NCI-H526 treated with DMSO at 0.1 percent for 48 hours (cell line): ENCODE results near the gene LY86.

Experiments used
- DNase-seq: peaks from one replicate; lab custom pipeline; 2025; lab: John Stamatoyannopoulos, UW

The LY86 gene

GRCh38 chr6:6623553-6623952, 35.0 kb downstream of the LY86 start:
- DNase-seq = no peak

GRCh38 chr6:6624269-6624990, 35.9 kb downstream of the LY86 start:
- no peak for DNase-seq

DNA sequence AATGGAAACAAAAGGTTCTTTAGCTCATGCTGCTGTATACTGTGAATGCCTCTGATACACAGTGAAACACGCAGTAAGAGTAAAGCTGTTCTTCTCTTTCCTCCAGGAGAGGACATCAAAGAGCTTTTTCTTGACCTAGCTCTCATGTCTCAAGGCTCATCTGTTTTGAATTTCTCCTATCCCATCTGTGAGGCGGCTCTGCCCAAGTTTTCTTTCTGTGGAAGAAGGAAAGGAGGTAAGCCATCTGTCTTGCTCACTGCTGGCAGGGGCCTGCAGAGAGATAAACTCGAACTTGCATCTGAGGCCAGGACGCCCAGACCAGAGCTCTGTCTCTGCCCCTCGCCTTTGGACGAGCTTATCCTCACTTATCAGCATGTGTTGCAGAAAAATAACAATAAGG, 37.7 kb downstream of the LY86 start:
- DNase-seq = no peak

DNA sequence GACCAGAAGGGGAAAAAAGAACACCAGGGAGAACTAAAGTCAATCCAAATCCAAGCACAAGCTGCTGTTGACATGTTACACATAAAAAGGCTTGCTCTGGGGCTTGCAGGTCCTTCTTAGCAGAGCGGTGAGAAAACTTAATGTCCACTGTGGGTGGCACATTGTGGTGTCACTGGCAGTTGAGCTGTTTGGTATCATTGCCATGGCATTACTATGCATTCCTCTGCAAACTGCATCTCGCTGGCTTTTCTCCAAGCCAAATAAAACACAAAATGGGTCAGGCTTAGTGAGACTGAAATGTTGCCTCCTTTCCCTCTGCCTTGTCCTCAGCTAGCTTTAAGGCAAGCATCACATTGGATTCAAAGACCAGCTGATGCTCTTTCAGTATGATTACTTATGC, 40.9 kb downstream of the LY86 start:
- no peak for DNase-seq

- DNase-seq = no peak
These were observed 42.5 kb downstream of the LY86 start for GRCh38 chr6:6631053-6631452.

DNA sequence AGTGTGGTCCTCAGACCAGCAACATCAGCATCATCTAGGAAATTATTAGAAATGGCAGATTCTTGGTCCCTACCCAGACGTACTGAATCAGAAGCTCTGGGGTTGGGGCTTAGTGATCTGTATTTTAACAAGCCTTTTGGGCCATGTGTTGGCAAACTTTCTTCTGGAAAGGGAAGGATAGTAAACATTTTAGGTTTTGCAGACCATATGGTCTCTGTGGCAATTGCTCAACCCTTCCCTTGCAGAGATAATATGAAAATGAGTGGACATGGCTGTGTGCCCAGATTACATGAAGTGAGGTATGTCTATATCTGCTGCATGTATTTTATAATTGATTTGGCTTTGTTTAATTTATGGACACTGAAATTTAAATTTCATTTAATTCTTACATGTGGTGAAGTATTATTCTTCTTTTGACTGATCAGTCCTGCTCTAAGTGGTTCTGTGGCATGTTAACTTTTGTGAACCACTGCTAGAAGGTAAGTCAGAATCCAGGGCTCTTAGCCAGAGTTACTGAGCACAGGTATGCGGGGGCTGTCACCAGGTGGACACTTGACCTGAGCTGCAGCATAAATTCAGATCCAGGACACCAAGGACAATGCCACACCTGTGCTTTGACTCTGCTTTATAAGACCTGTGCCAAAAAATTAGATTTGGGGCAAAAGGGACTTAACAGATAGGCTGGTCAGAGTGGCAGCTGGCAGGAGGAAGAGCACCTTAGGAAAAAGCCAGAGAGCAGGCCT, 43.2 kb downstream of the LY86 start:
- DNase-seq = no peak

GRCh38 chr6:6633898-6634734, 45.6 kb downstream of the LY86 start:
- no peak for DNase-seq

DNA sequence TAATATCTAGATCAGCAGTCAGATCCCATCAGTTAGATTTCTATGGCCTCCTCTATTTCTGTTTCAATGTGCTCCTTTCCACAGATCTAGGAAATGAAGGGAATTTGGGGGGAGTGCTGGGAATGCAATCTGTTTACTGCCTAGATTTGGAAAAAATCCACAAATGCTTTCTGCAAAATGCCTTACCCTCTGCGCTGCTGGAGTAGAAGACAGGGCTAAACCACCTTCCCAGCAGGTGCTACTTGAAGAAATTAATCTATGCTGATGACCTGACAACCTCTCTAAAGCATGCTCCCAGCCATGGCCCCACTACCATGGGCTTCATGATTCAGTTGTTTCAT, 46.2 kb downstream of the LY86 start:
- DNase-seq = no peak

GRCh38 chr6:6635291-6635690, 46.8 kb downstream of the LY86 start:
- no peak for DNase-seq

DNA sequence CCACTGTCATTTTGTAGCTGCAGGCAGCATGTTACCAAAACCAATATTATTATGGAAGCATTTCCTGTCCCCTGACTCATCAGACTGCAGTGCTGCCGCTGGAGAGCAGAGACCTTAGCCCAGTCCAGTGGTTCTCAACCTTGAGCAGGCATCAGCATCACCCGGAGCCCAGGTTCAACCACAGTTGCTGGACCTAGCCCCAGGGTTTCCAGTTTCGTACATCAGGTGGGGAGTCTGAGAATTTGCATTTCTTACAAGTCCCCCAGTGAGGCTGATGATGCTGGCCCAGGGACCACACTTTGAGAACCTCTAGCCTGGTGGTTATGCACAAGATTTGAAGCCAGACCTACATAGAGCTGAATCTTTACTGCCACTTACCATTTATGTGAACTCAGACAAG, 47.3 kb downstream of the LY86 start:
- DNase-seq = no peak

DNA sequence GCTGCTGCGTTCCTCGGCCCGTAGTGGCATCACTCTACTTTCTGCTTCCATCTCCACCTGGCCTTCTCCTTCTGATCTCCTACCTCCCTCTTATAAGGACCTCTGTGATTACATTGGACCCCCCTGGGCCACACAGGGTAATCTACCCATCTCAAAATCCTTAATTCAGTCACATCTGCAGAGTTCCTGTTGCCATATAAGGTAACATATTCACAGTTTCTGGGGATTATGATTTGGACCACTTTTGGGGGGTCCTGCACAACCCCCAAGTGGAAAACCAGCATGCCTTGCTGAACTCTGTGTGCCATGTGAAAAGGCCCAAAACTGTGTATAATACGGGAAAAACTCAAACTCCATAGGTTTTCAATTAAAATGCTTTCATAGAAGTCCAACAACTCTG, 51.1 kb downstream of the LY86 start:
- no peak for DNase-seq

- no peak for DNase-seq
These were observed 52.4 kb downstream of the LY86 start for GRCh38 chr6:6640926-6641325.

DNA sequence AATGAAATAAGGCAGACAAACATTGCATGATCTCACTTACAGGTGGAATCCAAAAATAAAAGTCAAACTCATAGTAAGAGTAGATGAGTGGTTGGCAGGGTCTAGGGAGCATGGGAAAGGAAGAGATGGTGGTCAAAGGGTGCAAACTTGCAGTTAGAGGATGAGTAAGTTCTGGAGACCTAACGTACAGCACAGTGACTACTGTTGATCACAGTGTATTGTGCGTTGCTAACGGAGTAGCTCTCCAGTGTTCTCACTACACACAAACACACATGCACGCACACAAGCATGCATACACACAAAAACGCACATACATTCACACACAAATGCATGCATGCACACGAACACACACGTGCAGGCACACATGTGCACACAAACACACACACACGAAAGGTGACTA, 54.9 kb downstream of the LY86 start:
- no peak for DNase-seq

DNA sequence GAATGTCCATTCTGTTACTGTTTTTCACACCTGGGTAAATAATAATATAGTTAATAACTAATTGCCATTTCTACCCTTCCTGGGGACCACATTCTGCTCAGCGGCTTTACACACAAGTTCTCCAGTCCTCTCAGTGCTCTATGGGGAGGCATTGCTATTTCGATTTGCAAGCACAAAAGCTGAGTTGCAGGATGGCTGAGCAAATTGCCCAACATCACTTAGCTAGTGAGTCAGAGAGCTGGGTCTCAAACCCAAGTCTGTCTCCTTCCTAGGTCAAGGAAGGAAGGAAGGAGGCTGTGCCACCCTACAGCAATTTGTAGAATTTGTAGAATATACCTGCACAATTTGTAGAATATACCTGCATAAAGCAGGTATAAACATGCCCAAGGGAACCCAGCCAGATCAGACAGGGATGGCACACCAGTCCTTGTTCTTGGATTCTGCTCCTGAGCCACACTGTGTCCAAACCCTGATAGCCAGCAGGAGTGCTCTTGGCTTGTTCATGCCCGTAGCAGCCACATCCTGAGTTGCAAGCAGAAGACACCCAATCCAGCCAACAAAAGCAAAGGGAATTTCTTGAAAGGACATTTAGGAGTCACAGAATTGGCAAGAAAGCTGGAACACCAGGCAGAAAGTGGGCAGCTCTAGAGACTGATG, 56.9 kb downstream of the LY86 start:
- no peak for DNase-seq

GRCh38 chr6:6646384-6646783, 57.9 kb downstream of the LY86 start:
- no peak for DNase-seq

GRCh38 chr6:6646859-6647258, 58.3 kb downstream of the LY86 start:
- no peak for DNase-seq

GRCh38 chr6:6648692-6649343, 60.3 kb downstream of the LY86 start:
- no peak for DNase-seq

DNA sequence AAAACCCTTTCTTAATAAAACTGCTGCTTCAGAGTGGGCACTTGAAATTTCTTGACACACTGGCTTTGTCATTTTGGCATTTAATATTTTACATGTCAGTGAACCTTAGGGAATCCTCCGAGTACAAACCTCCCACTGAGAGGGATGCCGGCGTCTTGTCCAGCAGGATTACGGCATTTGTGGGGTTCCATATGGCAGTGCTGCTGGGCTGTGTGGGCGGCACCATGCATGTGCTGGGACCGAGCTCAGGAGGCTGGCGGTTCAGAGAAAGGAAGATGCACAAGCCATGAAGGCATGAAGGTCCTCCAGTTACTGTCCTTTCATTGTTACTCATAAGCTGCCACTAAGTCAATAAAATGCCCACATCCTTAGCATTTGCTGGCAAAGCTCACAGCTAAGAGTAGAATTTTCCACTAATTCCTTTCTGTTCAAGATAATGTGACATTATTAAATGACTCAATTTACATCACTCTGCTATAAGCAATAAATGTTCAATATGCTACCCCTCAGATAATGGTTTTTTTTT, 61.4 kb downstream of the LY86 start:
- DNase-seq = no peak

GRCh38 chr6:6650839-6651238, 62.3 kb downstream of the LY86 start:
- DNase-seq = no peak

- no peak for DNase-seq
These were observed 62.8 kb downstream of the LY86 start for GRCh38 chr6:6651335-6651734.

DNA sequence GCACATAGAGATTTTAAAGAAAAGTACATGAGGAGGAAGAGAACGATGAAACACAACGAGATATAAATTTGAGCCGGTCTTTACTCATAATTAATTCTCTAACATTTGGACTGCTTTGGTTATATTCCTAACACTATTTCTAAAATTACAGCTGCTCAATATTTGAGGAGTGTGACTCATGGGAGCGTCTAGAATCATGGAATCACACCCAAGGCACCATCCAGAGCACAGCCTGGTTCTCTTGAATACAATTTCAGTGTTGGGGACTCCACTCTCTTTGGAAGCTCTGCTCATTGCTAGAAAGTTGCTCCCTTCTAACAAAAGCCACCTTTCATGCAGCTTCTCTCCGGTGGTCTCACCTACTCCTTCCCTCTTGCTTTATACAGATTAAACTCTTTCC, 64.4 kb downstream of the LY86 start:
- no peak for DNase-seq
